Right cardiac atrium (tissue), 5 donors: ENCODE results near the gene SYT8. TPM values are rescaled to one million over a fixed set of nuclear protein-coding genes. Genes with fewer than 3 reads are reported as not detected.
A peak's percentile ranks its signal among the peaks of the same experiment; 100 is the strongest.
"Not testable (repeated sequence)": the region's sequence is repeated elsewhere in the genome, so short reads cannot be mapped to it uniquely, and the experiment has no call there.

Experiments
- ATAC-seq, 2 donors: fragments of 200-7000 bp; cut with Tn5 transposase; one replicate each; pipeline versions ENCODE4 v1.8.0 to v1.9.1; 2020; ENCODE audit warnings: moderate library complexity in 2 of 2, mild to moderate bottlenecking in 1 of 2
- DNase-seq, 3 donors: peaks; one replicate each; pipeline ENCODE4 v3.0.0-alpha.2; 2020
- H3K27ac ChIP-seq: one replicate; pipeline ENCODE4 v1.5.1; 2013; ENCODE audit warnings: mild to moderate bottlenecking, low read length, control low read depth, moderate library complexity
- H3K27me3 ChIP-seq: one replicate; pipeline ENCODE4 v1.6.1; 2013; ENCODE audit not compliant: control insufficient read depth, insufficient read depth
- H3K4me1 ChIP-seq: one replicate; pipeline ENCODE4 v1.6.1; 2013; ENCODE audit warnings: low read length; ENCODE audit not compliant: control insufficient read depth, insufficient read depth
- H3K4me3 ChIP-seq: one replicate; pipeline ENCODE4 v1.5.1; 2013; ENCODE audit warnings: low read length, control low read depth
- H3K9me3 ChIP-seq: one replicate; pipeline ENCODE4 v1.6.1; 2013; ENCODE audit warnings: low read length; ENCODE audit not compliant: control insufficient read depth
- WGBS: extraction: QIAGEN DNeasy Blood & Tissue Kit; methylation state at CpG from one replicate; pipeline ENCODE4 v1.1.7; 2013; 5-methylcytosine and 5-hydroxymethylcytosine counted together
- intact Hi-C, 4 donors: fragments of 100-400 bp; cut with DNase I; formaldehyde crosslinking; loops; one replicate each; pipeline versions ENCODE4 v1.11.0 to v1.14.0; 2022 to 2023
- long read RNA-seq, 4 donors: library from polyadenylated mRNA; unstranded; transcript quantifications; one replicate each; pipeline ENCODE4 v2.0.0, GENCODE V29; 2020 to 2021
- polyA plus RNA-seq: library from polyadenylated mRNA; stranded (reverse); fragments of 200-250 nt; gene quantifications from one replicate; pipeline ENCODE4 v1.2.3, GENCODE V29; 2013
- total RNA-seq, 4 donors: library from RNA; stranded (reverse); fragmentation: NEBNext Ultra II Directional; extraction: Animal tissue kit (Norgen Biotek cat#: 25700); gene quantifications; one replicate each; pipeline ENCODE4 v1.2.1, GENCODE V29; 2021
- donor health status: healthy with polysubstance abuse.
- donor health status: DM: no; HTN: yes; CAD: no.
- donor health status: DM: no; HTN: no; CAD: no.
- donor health status: DM: no; HTN: yes; CAD: no; lungs with severe emphysema.
- donor health status: DM: yes; HTN: yes; CAD: no.

SYT8 gene
- total RNA-seq: not detected
- not detected for polyA plus RNA-seq
- long read RNA-seq, donor 1: 0 reads
- long read RNA-seq, donor 2: 0 reads
- long read RNA-seq, donor 3: 0 reads
- long read RNA-seq, donor 4: 0 reads

GRCh38 chr11:1834779-1835670, at the start of gene SYT8:
Gene SYT8, plus strand, starts transcription at chr11:1834990. Its CDS starts 116 bp downstream, at chr11:1835106.
- 85% methylated on average over 26 of the region's 26 CpGs for WGBS
- intact Hi-C loops: loop anchor here (5.0 to 10.0 kb wide), 4 partner anchors 143 to 320 kb away; no protein-coding TSS in a partner anchor
- peak; percentile 14 to 52 (median 29) for DNase-seq
- no peak within 1 kb of the TSS for H3K27ac ChIP-seq
- no peak within 1 kb of the TSS for H3K4me3 ChIP-seq
- no peak for ATAC-seq
- H3K9me3 ChIP-seq: no peaks in the 10 kb centered on the region
- H3K27me3 ChIP-seq: no peaks in the 10 kb centered on the region
- no peaks in the 10 kb centered on the region for H3K4me1 ChIP-seq

DNA sequence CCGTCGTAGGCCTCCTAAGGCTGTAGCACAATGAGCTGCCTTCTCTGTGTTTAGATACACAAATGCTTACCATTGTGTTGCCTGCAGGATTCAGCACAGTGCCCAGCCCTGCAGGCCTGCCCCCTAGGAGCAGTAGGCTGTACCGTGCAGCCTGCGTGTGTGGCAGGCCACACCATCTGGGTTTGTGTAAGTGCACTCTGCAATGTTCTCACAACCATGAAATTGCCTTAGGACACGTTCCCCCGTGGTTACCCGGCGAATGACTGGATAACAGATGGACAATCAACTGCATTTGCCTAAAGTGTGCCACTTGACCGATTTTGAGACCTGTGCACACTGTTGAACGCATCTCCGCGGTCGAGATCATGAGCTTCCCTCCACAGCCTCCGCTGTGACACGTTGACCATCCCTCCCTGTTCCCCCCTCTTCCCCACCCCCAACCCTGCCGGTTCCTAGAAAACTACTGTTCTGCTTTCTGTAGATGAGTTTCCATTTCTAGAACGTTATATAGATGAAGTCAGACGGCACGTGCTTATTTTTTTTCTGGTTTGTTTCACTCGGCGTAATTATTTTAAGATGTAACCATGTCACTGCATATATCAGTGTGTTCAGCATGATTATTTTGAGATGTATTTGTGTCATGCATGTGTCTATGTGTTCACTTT, 48.9 kb upstream of the SYT8 start:
- 78% methylated on average over 21 of the region's 21 CpGs for WGBS
- H3K27ac ChIP-seq: no peak overlapping the region

GRCh38 chr11:1786466-1786865, 48.3 kb upstream of the SYT8 start:
- DNase-seq: no peak
- Histone ChIP-seq H3K27me3 (no peaks in the 10 kb centered on the region), H3K4me3 (no peak overlapping the region), H3K4me1 (no peaks in the 10 kb centered on the region), H3K27ac (no peak overlapping the region), H3K9me3 (no peaks in the 10 kb centered on the region)
- intact Hi-C loops: no loop called here
- ATAC-seq: no peak
- WGBS: 85% methylated on average over 4 of the region's 4 CpGs

More for the DNA sequence above, 48.9 kb upstream of the SYT8 start:
- intact Hi-C loops: no loop called here
- Histone ChIP-seq H3K4me3 (no peak overlapping the region), H3K9me3 (no peaks in the 10 kb centered on the region), H3K4me1 (no peaks in the 10 kb centered on the region), H3K27me3 (no peaks in the 10 kb centered on the region)
- DNase-seq (no peak), ATAC-seq (no peak)

GRCh38 chr11:1791912-1792311, 42.9 kb upstream of the SYT8 start:
- H3K27me3 ChIP-seq: peaks cover 3% of the 10 kb centered on the region
- H3K4me1 ChIP-seq: no peaks in the 10 kb centered on the region
- no peak for ATAC-seq
- no peak overlapping the region for H3K4me3 ChIP-seq
- WGBS: 91% methylated on average over 6 of the region's 6 CpGs
- no peaks in the 10 kb centered on the region for H3K9me3 ChIP-seq
- DNase-seq: no peak
- no peak overlapping the region for H3K27ac ChIP-seq
- intact Hi-C loops: no loop called here

- Histone ChIP-seq H3K27me3 (peaks cover 3% of the 10 kb centered on the region), H3K27ac (no peak overlapping the region), H3K4me3 (no peak overlapping the region), H3K4me1 (no peaks in the 10 kb centered on the region), H3K9me3 (no peaks in the 10 kb centered on the region)
- DNase-seq: no peak
- ATAC-seq: no peak
- WGBS: 75% methylated on average over 12 of the region's 12 CpGs
- intact Hi-C loops: no loop called here
Observed at GRCh38 chr11:1792461-1792860, 42.3 kb upstream of the SYT8 start.

DNA sequence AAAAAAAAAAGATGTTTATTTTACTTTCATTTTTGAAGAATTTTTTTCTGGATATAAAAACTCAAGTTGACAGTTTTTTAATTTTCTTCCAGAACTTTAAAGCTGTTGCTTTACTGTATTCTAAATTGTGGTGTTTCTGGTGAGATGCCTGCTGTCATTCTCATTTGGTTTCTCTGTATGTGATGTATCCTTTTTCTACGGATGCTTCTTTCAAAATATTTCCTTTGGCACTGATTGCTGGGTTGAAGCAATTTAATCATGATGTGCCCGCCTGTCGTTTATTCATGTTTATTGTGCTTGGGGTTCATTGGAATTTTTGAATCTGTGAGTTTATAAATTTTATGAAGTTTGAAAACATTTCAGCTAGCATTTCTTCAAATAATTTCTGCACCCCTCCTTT, 41.7 kb upstream of the SYT8 start:
- Histone ChIP-seq H3K4me1 (no peaks in the 10 kb centered on the region), H3K27ac (no peak overlapping the region), H3K27me3 (peaks cover 3% of the 10 kb centered on the region), H3K4me3 (no peak overlapping the region), H3K9me3 (no peaks in the 10 kb centered on the region)
- WGBS: 54% methylated on average over 3 of the region's 3 CpGs
- intact Hi-C loops: no loop called here
- ATAC-seq (no peak), DNase-seq (no peak)

- H3K4me3 ChIP-seq: no peak overlapping the region
- intact Hi-C loops: no loop called here
- H3K27ac ChIP-seq: no peak overlapping the region
- no peaks in the 10 kb centered on the region for H3K4me1 ChIP-seq
- peaks cover 3% of the 10 kb centered on the region for H3K27me3 ChIP-seq
- 60% methylated on average over 12 of the region's 12 CpGs for WGBS
- DNase-seq: no peak
- no peaks in the 10 kb centered on the region for H3K9me3 ChIP-seq
- no peak for ATAC-seq
Observed at GRCh38 chr11:1796413-1797011, 38.3 kb upstream of the SYT8 start.

- no peaks in the 10 kb centered on the region for H3K4me1 ChIP-seq
- H3K27me3 ChIP-seq: peaks cover 3% of the 10 kb centered on the region
- 86% methylated on average over 14 of the region's 14 CpGs for WGBS
- H3K27ac ChIP-seq: no peak overlapping the region
- no peak for ATAC-seq
- H3K4me3 ChIP-seq: no peak overlapping the region
- intact Hi-C loops: no loop called here
- no peaks in the 10 kb centered on the region for H3K9me3 ChIP-seq
- no peak for DNase-seq
Observed at GRCh38 chr11:1797391-1798125, 37.2 kb upstream of the SYT8 start.

GRCh38 chr11:1803246-1803645, 31.5 kb upstream of the SYT8 start:
- H3K9me3 ChIP-seq: no peaks in the 10 kb centered on the region
- H3K27ac ChIP-seq: no peak overlapping the region
- intact Hi-C loops: no loop called here
- H3K27me3 ChIP-seq: no peaks in the 10 kb centered on the region
- ATAC-seq (no peak), DNase-seq (no peak)
- WGBS: 94% methylated on average over 20 of the region's 20 CpGs
- H3K4me1 ChIP-seq: no peaks in the 10 kb centered on the region
- H3K4me3 ChIP-seq: no peak overlapping the region

GRCh38 chr11:1803835-1804519, 30.8 kb upstream of the SYT8 start:
- 94% methylated on average over 31 of the region's 42 CpGs for WGBS
- H3K9me3 ChIP-seq, ATAC-seq, intact Hi-C loops, H3K4me1 ChIP-seq, H3K4me3 ChIP-seq, DNase-seq, H3K27ac ChIP-seq, H3K27me3 ChIP-seq: not testable (repeated sequence)
